Mesendoderm (in vitro differentiated cells): ENCODE measurements around the gene PAM.

ENCODE experiments used
- DNase-seq: peaks from one replicate; pipeline ENCODE4 v3.0.0; 2013
- H2AK5ac ChIP-seq: 2 replicates; pipeline ENCODE4 v1.6.1; 2013; ENCODE audit warnings: low read length, inconsistent platforms
- H2BK120ac ChIP-seq: 2 replicates; pipeline ENCODE4 v1.6.1; 2013; ENCODE audit warnings: low read depth, mild to moderate bottlenecking, low read length, moderate library complexity, mixed read lengths
- H2BK15ac ChIP-seq: replicated peaks from 2 replicates; pipeline ENCODE4 v1.6.1; 2013; ENCODE audit warnings: low read depth, mild to moderate bottlenecking, moderate library complexity
- H2BK5ac ChIP-seq: 2 replicates; pipeline ENCODE4 v1.6.1; 2013; ENCODE audit warnings: low read length, inconsistent platforms
- H3K18ac ChIP-seq: 2 replicates; pipeline ENCODE4 v1.6.1; 2013; ENCODE audit warnings: mild to moderate bottlenecking, low read length, mixed read lengths
- H3K23ac ChIP-seq: one replicate; pipeline ENCODE4 v1.6.1; 2013; ENCODE audit warnings: low read length
- H3K27ac ChIP-seq: 2 replicates; pipeline ENCODE4 v1.5.1; 2013; ENCODE audit warnings: low read depth, mild to moderate bottlenecking, inconsistent platforms, low read length, moderate library complexity
- H3K27me3 ChIP-seq: 2 replicates; pipeline ENCODE4 v1.6.1; 2013; ENCODE audit warnings: low read length, control low read depth, mild to moderate bottlenecking, inconsistent platforms; ENCODE audit not compliant: insufficient read depth, poor library complexity
- H3K36me3 ChIP-seq: 2 replicates; pipeline ENCODE4 v1.6.1; 2013; ENCODE audit warnings: low read length, inconsistent platforms; ENCODE audit not compliant: control insufficient read depth, insufficient read depth
- H3K4ac ChIP-seq: one replicate; pipeline ENCODE4 v1.6.1; 2013; ENCODE audit warnings: low read depth, mild to moderate bottlenecking, low read length, moderate library complexity
- H3K4me1 ChIP-seq: 2 replicates; pipeline ENCODE4 v1.6.1; 2013; ENCODE audit warnings: low read depth, low read length, inconsistent platforms; ENCODE audit not compliant: control insufficient read depth
- H3K4me2 ChIP-seq: 2 replicates; pipeline ENCODE4 v1.6.1; 2013; ENCODE audit warnings: low read length
- H3K4me3 ChIP-seq: 2 replicates; pipeline ENCODE4 v1.5.1; 2013; ENCODE audit warnings: mild to moderate bottlenecking, low read length
- H3K56ac ChIP-seq: one replicate; pipeline ENCODE4 v1.6.1; 2013; ENCODE audit warnings: low read length
- H3K79me1 ChIP-seq: 2 replicates; pipeline ENCODE4 v1.6.1; 2013; ENCODE audit warnings: low read length, inconsistent platforms
- H3K79me2 ChIP-seq: 2 replicates; pipeline ENCODE4 v1.6.1; 2013; ENCODE audit warnings: mild to moderate bottlenecking, low read length; ENCODE audit not compliant: control insufficient read depth, insufficient read depth
- H3K9ac ChIP-seq: 2 replicates; pipeline ENCODE4 v1.6.1; 2013; ENCODE audit warnings: low read length, inconsistent platforms
- H4K5ac ChIP-seq: one replicate; pipeline ENCODE4 v1.6.1; 2013; ENCODE audit warnings: low read length
- H4K8ac ChIP-seq: one replicate; pipeline ENCODE4 v1.6.1; 2013; ENCODE audit warnings: low read depth, mild to moderate bottlenecking, control low read depth, low read length, moderate library complexity
- WGBS: extraction: QIAGEN DNeasy Blood & Tissue Kit; methylation state at CpG from one replicate; pipeline ENCODE4 v1.1.7; 2013; ENCODE audit warnings: low lambda C conversion rate, missing lambda C conversion rate; ENCODE audit not compliant: insufficient coverage; ENCODE audit errors: extremely low coverage; 5-methylcytosine and 5-hydroxymethylcytosine counted together

The PAM gene

GRCh38 chr5:102901424-102902134, 146.5 kb downstream of the PAM start:
- WGBS, result no CpG with 5 or more reads among the region's 3 CpGs
- Histone ChIP-seq H3K36me3 (no peaks in the 10 kb centered on the region), H2AK5ac (no peak overlapping the region)

GRCh38 chr5:102902135-102902448, 147.0 kb downstream of the PAM start:
- Histone ChIP-seq H3K56ac (no peak overlapping the region), H3K27me3 (no peaks in the 10 kb centered on the region), H4K5ac (no peak overlapping the region), H4K8ac (no peak overlapping the region), H3K4ac (no peak overlapping the region), H3K4me1 (no peaks in the 10 kb centered on the region), H3K36me3 (no peaks in the 10 kb centered on the region), H3K27ac (no peak overlapping the region), H3K18ac (no peak overlapping the region), H2BK15ac (no peak overlapping the region), H3K4me2 (no peak overlapping the region), H2BK120ac (no peak overlapping the region), H3K4me3 (no peak overlapping the region), H3K79me1 (no peaks in the 10 kb centered on the region), H3K23ac (no peak overlapping the region), H3K9ac (no peak overlapping the region), H2AK5ac (no peak overlapping the region), H3K79me2 (no peaks in the 10 kb centered on the region), H2BK5ac (no peak overlapping the region)
- DNase-seq, result no peak

More at GRCh38 chr5:102901424-102902134, 146.5 kb downstream of the PAM start:
- no peak overlapping the region for H3K18ac ChIP-seq
- no peak overlapping the region for H3K23ac ChIP-seq
- no peak for DNase-seq
- H3K27ac ChIP-seq, result no peak overlapping the region
- no peak overlapping the region for H3K56ac ChIP-seq
- no peak overlapping the region for H2BK120ac ChIP-seq
- H3K4ac ChIP-seq, result no peak overlapping the region
- no peaks in the 10 kb centered on the region for H3K79me2 ChIP-seq
- no peaks in the 10 kb centered on the region for H3K27me3 ChIP-seq
- no peaks in the 10 kb centered on the region for H3K79me1 ChIP-seq
- no peak overlapping the region for H3K4me3 ChIP-seq
- no peak overlapping the region for H2BK15ac ChIP-seq
- H3K4me1 ChIP-seq, result no peaks in the 10 kb centered on the region
- H2BK5ac ChIP-seq, result no peak overlapping the region
- no peak overlapping the region for H3K4me2 ChIP-seq
- no peak overlapping the region for H4K8ac ChIP-seq
- H3K9ac ChIP-seq, result no peak overlapping the region
- H4K5ac ChIP-seq, result no peak overlapping the region

- H3K79me1 ChIP-seq, result no peaks in the 10 kb centered on the region
- no peak overlapping the region for H4K5ac ChIP-seq
- H4K8ac ChIP-seq, result no peak overlapping the region
- no peak overlapping the region for H3K9ac ChIP-seq
- no peak overlapping the region for H2BK5ac ChIP-seq
- no peak for DNase-seq
- no peaks in the 10 kb centered on the region for H3K4me1 ChIP-seq
- H3K4me3 ChIP-seq, result no peak overlapping the region
- no CpG with 5 or more reads among the region's 2 CpGs for WGBS
- no peaks in the 10 kb centered on the region for H3K27me3 ChIP-seq
- H2BK120ac ChIP-seq, result no peak overlapping the region
- H2AK5ac ChIP-seq, result no peak overlapping the region
- no peak overlapping the region for H3K18ac ChIP-seq
- no peak overlapping the region for H3K23ac ChIP-seq
- no peaks in the 10 kb centered on the region for H3K79me2 ChIP-seq
- H3K36me3 ChIP-seq, result no peaks in the 10 kb centered on the region
- no peak overlapping the region for H3K56ac ChIP-seq
- no peak overlapping the region for H3K27ac ChIP-seq
- no peak overlapping the region for H2BK15ac ChIP-seq
- no peak overlapping the region for H3K4ac ChIP-seq
- H3K4me2 ChIP-seq, result no peak overlapping the region
These were observed 147.5 kb downstream of the PAM start for GRCh38 chr5:102902647-102903046.

- WGBS, result no CpG with 5 or more reads among the region's 7 CpGs
These were observed 148.2 kb downstream of the PAM start for GRCh38 chr5:102903074-102903871.

GRCh38 chr5:102905056-102905455, 150.0 kb downstream of the PAM start:
- no peaks in the 10 kb centered on the region for H3K27me3 ChIP-seq
- WGBS, result no CpG with 5 or more reads among the region's 1 CpG

More at GRCh38 chr5:102903074-102903871, 148.2 kb downstream of the PAM start:
- no peak overlapping the region for H3K9ac ChIP-seq
- H3K27me3 ChIP-seq, result no peaks in the 10 kb centered on the region
- no peak overlapping the region for H4K5ac ChIP-seq
- H3K4ac ChIP-seq, result no peak overlapping the region
- no peak overlapping the region for H3K4me2 ChIP-seq
- no peak overlapping the region for H3K18ac ChIP-seq
- no peak overlapping the region for H3K4me3 ChIP-seq
- no peak overlapping the region for H2BK5ac ChIP-seq
- H3K4me1 ChIP-seq, result no peaks in the 10 kb centered on the region
- H2AK5ac ChIP-seq, result no peak overlapping the region
- no peak for DNase-seq
- no peaks in the 10 kb centered on the region for H3K79me2 ChIP-seq
- no peak overlapping the region for H4K8ac ChIP-seq
- no peak overlapping the region for H3K27ac ChIP-seq
- no peak overlapping the region for H2BK120ac ChIP-seq
- no peak overlapping the region for H2BK15ac ChIP-seq
- no peaks in the 10 kb centered on the region for H3K36me3 ChIP-seq
- H3K23ac ChIP-seq, result no peak overlapping the region
- no peak overlapping the region for H3K56ac ChIP-seq
- H3K79me1 ChIP-seq, result no peaks in the 10 kb centered on the region

More at GRCh38 chr5:102905056-102905455, 150.0 kb downstream of the PAM start:
- Histone ChIP-seq H3K23ac (no peak overlapping the region), H3K4ac (no peak overlapping the region), H4K8ac (no peak overlapping the region), H2BK5ac (no peak overlapping the region), H3K56ac (no peak overlapping the region), H2AK5ac (no peak overlapping the region), H3K79me1 (no peaks in the 10 kb centered on the region), H4K5ac (no peak overlapping the region), H3K36me3 (no peaks in the 10 kb centered on the region), H3K4me3 (no peak overlapping the region), H3K18ac (no peak overlapping the region), H3K4me2 (no peak overlapping the region), H3K9ac (no peak overlapping the region), H2BK120ac (no peak overlapping the region), H3K27ac (no peak overlapping the region), H3K79me2 (no peaks in the 10 kb centered on the region), H3K4me1 (no peaks in the 10 kb centered on the region), H2BK15ac (no peak overlapping the region)
- DNase-seq, result no peak
